HFF-Myc (cell line): ENCODE measurements around the gene DTX1.

Source experiments
- DNase-seq: peaks from one replicate; pipeline ENCODE4 v3.0.0-alpha.2; 2011; ENCODE audit warnings: low read depth; ENCODE audit errors: extremely low read depth
- H3K4me3 ChIP-seq: replicated peaks from 2 replicates; pipeline ENCODE4 v1.5.1; 2011; ENCODE audit warnings: low read depth, mild to moderate bottlenecking, control low read depth, low read length
- TF ChIP-seq, protein P1 (sequence below): IDR thresholded peaks from 2 replicates; pipeline ENCODE4 v1.5.1; 2012; ENCODE audit warnings: mild to moderate bottlenecking, low read depth, low read length, control low read depth; ENCODE audit errors: missing control alignments

The DTX1 gene

DNA sequence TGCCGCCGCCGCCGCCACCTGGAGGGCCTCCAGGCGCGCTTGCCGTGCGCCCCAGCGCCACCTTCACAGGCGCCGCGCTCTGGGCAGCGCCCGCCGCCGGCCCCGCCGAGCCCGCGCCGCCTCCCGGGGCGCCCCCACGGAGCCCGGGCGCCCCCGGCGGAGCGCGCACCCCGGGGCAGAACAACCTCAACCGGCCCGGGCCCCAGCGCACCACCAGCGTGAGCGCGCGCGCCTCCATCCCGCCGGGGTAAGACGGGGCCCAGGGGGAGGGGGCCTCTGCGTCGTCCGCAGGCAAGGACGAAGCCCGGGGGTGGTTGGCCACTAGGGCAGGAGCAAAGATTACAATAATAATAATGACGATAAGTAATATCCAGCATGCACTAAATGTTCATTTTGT, 21.3 kb downstream of the DTX1 start:
- H3K4me3 ChIP-seq: no peak overlapping the region
- DNase-seq: no peak
- TF ChIP-seq, protein P1, sequence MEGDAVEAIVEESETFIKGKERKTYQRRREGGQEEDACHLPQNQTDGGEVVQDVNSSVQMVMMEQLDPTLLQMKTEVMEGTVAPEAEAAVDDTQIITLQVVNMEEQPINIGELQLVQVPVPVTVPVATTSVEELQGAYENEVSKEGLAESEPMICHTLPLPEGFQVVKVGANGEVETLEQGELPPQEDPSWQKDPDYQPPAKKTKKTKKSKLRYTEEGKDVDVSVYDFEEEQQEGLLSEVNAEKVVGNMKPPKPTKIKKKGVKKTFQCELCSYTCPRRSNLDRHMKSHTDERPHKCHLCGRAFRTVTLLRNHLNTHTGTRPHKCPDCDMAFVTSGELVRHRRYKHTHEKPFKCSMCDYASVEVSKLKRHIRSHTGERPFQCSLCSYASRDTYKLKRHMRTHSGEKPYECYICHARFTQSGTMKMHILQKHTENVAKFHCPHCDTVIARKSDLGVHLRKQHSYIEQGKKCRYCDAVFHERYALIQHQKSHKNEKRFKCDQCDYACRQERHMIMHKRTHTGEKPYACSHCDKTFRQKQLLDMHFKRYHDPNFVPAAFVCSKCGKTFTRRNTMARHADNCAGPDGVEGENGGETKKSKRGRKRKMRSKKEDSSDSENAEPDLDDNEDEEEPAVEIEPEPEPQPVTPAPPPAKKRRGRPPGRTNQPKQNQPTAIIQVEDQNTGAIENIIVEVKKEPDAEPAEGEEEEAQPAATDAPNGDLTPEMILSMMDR: no peak

DNA sequence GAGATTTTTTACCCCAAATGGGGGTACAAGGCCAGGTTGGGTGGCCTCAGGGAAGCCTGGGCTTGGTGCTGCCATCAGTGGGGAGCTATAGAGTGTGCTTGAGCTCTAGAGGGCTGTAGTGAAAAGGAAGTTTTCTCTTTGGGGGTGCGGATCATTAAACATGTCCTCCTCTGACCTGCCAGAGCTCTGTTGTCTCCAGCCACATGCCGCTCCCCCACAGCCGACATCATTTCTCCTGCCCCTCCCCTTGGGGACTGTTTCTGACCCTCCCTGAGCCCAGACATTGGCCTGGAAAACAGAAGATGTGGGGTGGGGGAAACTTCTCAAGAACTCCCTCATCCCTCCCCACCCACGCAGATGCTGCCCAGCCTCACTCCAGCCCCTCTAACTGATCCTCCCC, 25.3 kb downstream of the DTX1 start:
- TF ChIP-seq, protein P1: no peak
- no peak overlapping the region for H3K4me3 ChIP-seq
- no peak for DNase-seq

DNA sequence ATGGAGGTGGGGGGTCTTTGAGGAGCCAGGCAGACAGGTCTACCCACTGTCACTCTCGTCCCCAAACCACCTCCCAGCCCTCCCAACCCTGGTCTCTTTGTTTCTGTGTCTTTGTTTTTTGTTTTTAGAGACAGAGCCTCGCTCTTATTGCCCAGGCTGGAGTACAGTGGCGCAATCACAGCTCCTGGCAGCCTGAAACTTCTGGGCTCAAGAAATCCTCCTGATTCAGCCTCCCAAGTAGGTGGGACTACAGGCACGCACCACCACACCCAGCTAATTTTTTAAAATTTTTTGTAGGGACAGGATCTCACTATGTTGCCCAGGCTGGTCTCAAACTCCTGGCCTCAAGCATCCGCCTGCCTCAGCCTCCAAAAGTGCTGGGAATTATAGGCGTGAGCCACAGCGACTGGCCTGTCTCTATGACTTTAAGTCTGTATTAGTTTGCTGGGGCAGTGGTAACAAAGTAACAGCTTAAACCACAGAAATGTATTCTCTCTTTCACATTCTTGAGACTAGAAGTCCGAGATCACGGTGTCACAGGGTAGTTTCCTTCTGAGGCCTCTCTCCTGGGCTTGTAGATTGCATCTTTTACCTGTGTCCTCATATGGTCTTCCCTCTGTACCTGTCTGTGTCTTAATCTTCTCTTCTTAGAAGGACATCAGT, 26.1 kb downstream of the DTX1 start:
- TF ChIP-seq, protein P1: no peak
- H3K4me3 ChIP-seq: no peak overlapping the region
- DNase-seq: no peak

DNA sequence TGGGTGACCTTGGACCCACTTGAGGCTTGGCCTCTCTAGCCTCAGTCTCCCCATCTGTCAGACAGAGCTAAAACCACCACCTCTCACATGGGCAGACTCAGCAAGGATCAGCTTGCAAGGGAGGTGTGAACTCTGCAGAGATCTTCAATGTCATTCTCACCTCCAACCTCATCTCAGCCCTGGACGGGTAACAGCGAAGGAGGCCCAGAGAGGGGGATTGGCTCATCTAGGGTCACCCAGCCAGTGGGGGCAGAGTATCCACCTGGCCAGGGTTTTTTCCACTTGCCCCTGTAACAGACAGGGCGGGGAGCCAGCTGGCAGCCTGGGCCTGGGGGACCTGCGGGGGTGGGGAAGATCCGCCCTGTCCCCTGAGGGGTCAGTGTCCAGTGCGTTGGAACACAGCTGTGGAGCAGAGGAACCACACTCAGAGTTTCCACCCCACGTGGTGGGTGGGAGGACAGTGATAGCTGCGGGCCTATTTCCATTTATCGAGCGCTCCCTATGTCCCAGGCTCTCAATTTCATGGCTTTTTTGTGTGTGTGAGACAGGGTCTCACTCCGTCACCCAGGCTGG, 27.4 kb downstream of the DTX1 start:
- H3K4me3 ChIP-seq: no peak overlapping the region
- no peak for DNase-seq
- TF ChIP-seq, protein P1: no peak

DNA sequence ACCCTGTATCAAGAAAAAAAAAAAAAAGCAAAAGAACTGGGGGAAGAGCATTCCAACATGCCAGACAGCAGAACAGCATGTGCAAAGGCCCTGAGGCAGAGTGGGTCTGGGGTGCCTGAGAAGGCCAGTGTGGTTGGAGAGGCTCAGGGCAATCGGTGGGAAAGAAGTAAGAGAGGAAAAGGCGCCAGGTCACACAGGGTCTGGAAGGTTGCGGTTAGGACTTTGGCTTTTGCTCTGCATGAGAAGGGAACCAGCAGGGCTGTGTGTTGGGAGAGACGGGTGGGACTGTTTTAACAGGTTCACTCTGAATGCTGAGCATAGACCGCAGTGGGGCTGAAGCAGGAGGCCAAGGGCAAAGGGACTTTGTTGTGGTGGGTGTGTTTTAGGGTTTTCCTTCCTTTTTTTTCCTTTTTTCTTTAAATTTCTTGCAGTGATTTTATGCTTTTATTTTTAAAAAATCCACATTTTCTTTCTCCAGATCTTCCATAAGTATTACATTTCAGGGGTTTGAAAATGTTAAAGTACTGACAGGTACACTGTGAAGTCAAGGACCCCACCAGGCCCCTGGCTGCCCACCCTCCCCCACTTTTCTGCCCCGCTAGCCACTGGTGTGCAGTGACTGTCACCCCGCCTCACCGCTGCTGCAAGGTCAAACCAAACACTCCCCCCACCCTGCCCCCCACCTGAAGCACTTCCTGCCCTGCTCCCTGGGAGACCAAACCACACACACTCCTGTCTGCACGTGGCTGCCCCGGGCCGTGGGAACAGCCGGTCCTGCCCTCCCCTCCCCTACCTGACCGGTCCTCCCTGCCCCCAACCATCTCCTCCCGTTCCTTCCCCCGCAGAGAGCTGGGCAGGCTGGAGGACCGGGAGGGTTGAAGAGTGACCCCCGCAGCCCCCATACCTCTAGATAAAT, 30.0 kb downstream of the DTX1 start:
- H3K4me3 ChIP-seq: no peak overlapping the region
- no peak for DNase-seq
- TF ChIP-seq, protein P1: no peak

DNA sequence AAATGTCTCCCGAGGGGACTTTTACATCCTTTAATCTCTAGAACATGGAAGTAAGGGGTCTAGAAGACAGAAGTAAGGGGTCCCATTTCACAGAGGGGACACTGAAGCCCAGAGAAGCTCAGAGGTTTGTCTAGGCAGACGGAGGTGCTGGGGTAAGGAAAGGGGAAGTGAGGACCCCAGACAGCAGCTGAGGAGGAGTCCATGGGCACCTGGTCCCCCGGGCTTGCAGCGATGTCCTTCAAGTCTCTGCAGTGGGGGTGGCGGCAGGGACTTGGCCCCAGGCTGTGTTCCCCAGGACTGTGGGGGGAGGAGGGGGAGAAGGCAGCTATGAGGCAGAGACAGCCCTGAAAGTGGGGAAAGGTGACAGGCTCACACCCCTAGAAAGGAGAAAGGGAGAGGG, 30.7 kb downstream of the DTX1 start:
- TF ChIP-seq, protein P1: no peak
- H3K4me3 ChIP-seq: no peak overlapping the region
- no peak for DNase-seq
